Suprapubic skin (tissue), 4 donors: ENCODE results near the gene SLC15A4. TPM values are rescaled to one million over a fixed set of nuclear protein-coding genes. Genes with fewer than 3 reads are reported as not detected.

Experiments
- DNase-seq, 2 donors: peaks; one replicate each; pipeline ENCODE4 v3.0.0-alpha.2; 2019; ENCODE audit warnings: low spot score in 2 of 2
- H3K27ac ChIP-seq: fragments of 200-600 bp; sonication (generic); one replicate; pipeline ENCODE4 v1.5.1; 2019
- H3K27me3 ChIP-seq: fragments of 200-600 bp; sonication (generic); one replicate; pipeline ENCODE4 v1.5.1; 2019
- H3K36me3 ChIP-seq: fragments of 200-600 bp; sonication (generic); one replicate; pipeline ENCODE4 v1.5.1; 2019
- H3K4me1 ChIP-seq: fragments of 200-600 bp; sonication (generic); one replicate; pipeline ENCODE4 v1.5.1; 2019
- H3K4me3 ChIP-seq: fragments of 200-600 bp; sonication (generic); one replicate; pipeline ENCODE4 v1.5.1; 2019; ENCODE audit warnings: mild to moderate bottlenecking
- H3K9me3 ChIP-seq: fragments of 200-600 bp; sonication (generic); one replicate; pipeline ENCODE4 v1.5.1; 2019
- EP300 ChIP-seq: sonication (generic); formaldehyde crosslinking; IDR thresholded peaks from one replicate; pipeline ENCODE4 v1.6.1; 2017; ENCODE audit warnings: antibody characterized with exemption
- POLR2A ChIP-seq, 2 donors: fragments of 450-650 bp; IDR thresholded peaks; one replicate each; pipeline ENCODE4 v1.6.1; 2017; ENCODE audit warnings: antibody characterized with exemption in 2 of 2, mild to moderate bottlenecking in 2 of 2, moderate library complexity in 2 of 2
- POLR2AphosphoS5 ChIP-seq, 3 donors: sonication (generic); formaldehyde crosslinking; IDR thresholded peaks; one replicate each; pipeline ENCODE4 v1.6.1; 2017; ENCODE audit warnings: antibody characterized with exemption in 3 of 3
- WGBS: methylation state at CpG from one replicate; pipeline ENCODE4 v1.1.5; 2018; 5-methylcytosine and 5-hydroxymethylcytosine counted together
- total RNA-seq, 4 donors: library from RNA; depleted of rRNA; stranded (reverse); fragments of >200 nt; gene quantifications; one replicate each; pipeline ENCODE4 v1.1.0, GENCODE V29; 2016
- TF ChIP-seq, protein P1 (sequence below), 2 donors: fragments of 200-600 bp in 1 of 2; fragments of 450-650 bp in 1 of 2; sonication (generic) in 1 of 2; IDR thresholded peaks; one replicate each; pipeline ENCODE4 v1.5.1; 2016 to 2019; ENCODE audit warnings: antibody characterized with exemption in 2 of 2, mild to moderate bottlenecking in 1 of 2, moderate library complexity in 1 of 2

Gene SLC15A4
- total RNA-seq, 4 donors from 2014 or later, result 35.2 to 51.7 (median 45.6) TPM

- 46% methylated on average over 11 of the region's 11 CpGs for WGBS
- Histone ChIP-seq H3K4me1 (peaks cover 5% of the 10 kb centered on the region), H3K36me3 (no peaks in the 10 kb centered on the region), H3K27ac (no peak overlapping the region), H3K4me3 (no peak overlapping the region), H3K27me3 (no peaks in the 10 kb centered on the region), H3K9me3 (no peaks in the 10 kb centered on the region)
- TF ChIP-seq POLR2A (IDR thresholded peaks at IDR 0.05), result no peak
- TF ChIP-seq, protein P1, sequence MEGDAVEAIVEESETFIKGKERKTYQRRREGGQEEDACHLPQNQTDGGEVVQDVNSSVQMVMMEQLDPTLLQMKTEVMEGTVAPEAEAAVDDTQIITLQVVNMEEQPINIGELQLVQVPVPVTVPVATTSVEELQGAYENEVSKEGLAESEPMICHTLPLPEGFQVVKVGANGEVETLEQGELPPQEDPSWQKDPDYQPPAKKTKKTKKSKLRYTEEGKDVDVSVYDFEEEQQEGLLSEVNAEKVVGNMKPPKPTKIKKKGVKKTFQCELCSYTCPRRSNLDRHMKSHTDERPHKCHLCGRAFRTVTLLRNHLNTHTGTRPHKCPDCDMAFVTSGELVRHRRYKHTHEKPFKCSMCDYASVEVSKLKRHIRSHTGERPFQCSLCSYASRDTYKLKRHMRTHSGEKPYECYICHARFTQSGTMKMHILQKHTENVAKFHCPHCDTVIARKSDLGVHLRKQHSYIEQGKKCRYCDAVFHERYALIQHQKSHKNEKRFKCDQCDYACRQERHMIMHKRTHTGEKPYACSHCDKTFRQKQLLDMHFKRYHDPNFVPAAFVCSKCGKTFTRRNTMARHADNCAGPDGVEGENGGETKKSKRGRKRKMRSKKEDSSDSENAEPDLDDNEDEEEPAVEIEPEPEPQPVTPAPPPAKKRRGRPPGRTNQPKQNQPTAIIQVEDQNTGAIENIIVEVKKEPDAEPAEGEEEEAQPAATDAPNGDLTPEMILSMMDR (IDR thresholded peaks at IDR 0.05), result no peak
- DNase-seq, result no peak
Observed at GRCh38 chr12:128863957-128864356, 40.2 kb upstream of the SLC15A4 start.

- H3K27me3 ChIP-seq, result no peaks in the 10 kb centered on the region
- no peak for TF ChIP-seq POLR2AphosphoS5 (IDR thresholded peaks at IDR 0.05)
- no peak for TF ChIP-seq POLR2A (IDR thresholded peaks at IDR 0.05)
- TF ChIP-seq, protein P1 (IDR thresholded peaks at IDR 0.05), result no peak
- TF ChIP-seq EP300, result no peak
- WGBS, result 85% methylated on average over 15 of the region's 15 CpGs
- H3K4me3 ChIP-seq, result no peak overlapping the region
- H3K36me3 ChIP-seq, result no peaks in the 10 kb centered on the region
- peaks cover 5% of the 10 kb centered on the region for H3K4me1 ChIP-seq
- no peak overlapping the region for H3K27ac ChIP-seq
- H3K9me3 ChIP-seq, result no peaks in the 10 kb centered on the region
- peak in 1 of 2 donors; percentile 15 for DNase-seq
Observed at GRCh38 chr12:128861226-128862016, 37.7 kb upstream of the SLC15A4 start.

DNA sequence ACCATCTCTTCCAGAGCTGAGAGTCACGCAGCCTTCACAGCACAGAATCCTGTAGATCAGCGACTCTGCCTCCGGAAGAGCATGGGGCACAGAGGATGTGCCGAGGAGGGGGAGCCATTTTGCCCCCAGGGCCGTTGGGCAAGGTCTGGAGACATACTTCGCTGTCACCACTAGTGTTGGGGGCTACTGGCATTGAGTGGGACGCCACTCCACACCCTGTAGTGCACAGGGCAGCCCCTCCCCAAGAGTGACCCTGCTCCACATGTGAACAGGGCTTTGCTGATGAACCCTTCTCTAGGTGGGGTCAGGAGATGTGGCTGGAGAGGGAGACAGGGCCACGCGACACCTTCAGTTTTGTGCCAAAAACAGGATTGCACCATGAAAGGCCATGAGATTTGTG, 35.6 kb upstream of the SLC15A4 start:
- no peak for TF ChIP-seq EP300
- TF ChIP-seq, protein P1 (IDR thresholded peaks at IDR 0.05), result no peak
- no peak for TF ChIP-seq POLR2A (IDR thresholded peaks at IDR 0.05)
- no peak for TF ChIP-seq POLR2AphosphoS5 (IDR thresholded peaks at IDR 0.05)
- WGBS, result 93% methylated on average over 9 of the region's 9 CpGs
- no peaks in the 10 kb centered on the region for H3K36me3 ChIP-seq
- peak in 1 of 2 donors; percentile 28 for DNase-seq
- peaks cover 11% of the 10 kb centered on the region for H3K27me3 ChIP-seq
- H3K9me3 ChIP-seq, result no peaks in the 10 kb centered on the region
- peaks cover under 1% of the 10 kb centered on the region for H3K4me1 ChIP-seq
- no peak overlapping the region for H3K4me3 ChIP-seq
- H3K27ac ChIP-seq, result no peak overlapping the region

GRCh38 chr12:128857133-128857763, 33.5 kb upstream of the SLC15A4 start:
- peak in 1 of 2 donors; percentile 45 for DNase-seq
- Histone ChIP-seq H3K4me3 (no peak overlapping the region), H3K9me3 (no peaks in the 10 kb centered on the region), H3K27ac (no peak overlapping the region), H3K36me3 (no peaks in the 10 kb centered on the region), H3K27me3 (peaks cover 31% of the 10 kb centered on the region), H3K4me1 (peaks cover 9% of the 10 kb centered on the region)
- 74% methylated on average over 9 of the region's 9 CpGs for WGBS
- TF ChIP-seq POLR2AphosphoS5 (IDR thresholded peaks at IDR 0.05), result no peak
- TF ChIP-seq, protein P1 (IDR thresholded peaks at IDR 0.05), result no peak
- TF ChIP-seq EP300, result no peak
- TF ChIP-seq POLR2A (IDR thresholded peaks at IDR 0.05), result no peak

GRCh38 chr12:128856791-128857078, 33.0 kb upstream of the SLC15A4 start:
- TF ChIP-seq, protein P1 (IDR thresholded peaks at IDR 0.05), result no peak
- TF ChIP-seq EP300 (no peak), POLR2A (IDR thresholded peaks at IDR 0.05) (no peak), POLR2AphosphoS5 (IDR thresholded peaks at IDR 0.05) (no peak)
- H3K4me3 ChIP-seq, result no peak overlapping the region
- DNase-seq, result no peak
- 92% methylated on average over 7 of the region's 7 CpGs for WGBS
- H3K36me3 ChIP-seq, result no peaks in the 10 kb centered on the region
- H3K27ac ChIP-seq, result no peak overlapping the region
- H3K9me3 ChIP-seq, result no peaks in the 10 kb centered on the region
- peaks cover 36% of the 10 kb centered on the region for H3K27me3 ChIP-seq
- H3K4me1 ChIP-seq, result peaks cover 9% of the 10 kb centered on the region
